Colon (tissue), 2 donors: ENCODE results near the gene KCNMB1.

Experiments
- FAIRE-seq: peaks from 2 replicates; lab custom pipeline; 2012; peaks lifted over from hg19 to GRCh38; lab: Jason Lieb, UNC
- donor health status: control.
- donor health status: control.

KCNMB1 gene, protein sequence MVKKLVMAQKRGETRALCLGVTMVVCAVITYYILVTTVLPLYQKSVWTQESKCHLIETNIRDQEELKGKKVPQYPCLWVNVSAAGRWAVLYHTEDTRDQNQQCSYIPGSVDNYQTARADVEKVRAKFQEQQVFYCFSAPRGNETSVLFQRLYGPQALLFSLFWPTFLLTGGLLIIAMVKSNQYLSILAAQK

DNA sequence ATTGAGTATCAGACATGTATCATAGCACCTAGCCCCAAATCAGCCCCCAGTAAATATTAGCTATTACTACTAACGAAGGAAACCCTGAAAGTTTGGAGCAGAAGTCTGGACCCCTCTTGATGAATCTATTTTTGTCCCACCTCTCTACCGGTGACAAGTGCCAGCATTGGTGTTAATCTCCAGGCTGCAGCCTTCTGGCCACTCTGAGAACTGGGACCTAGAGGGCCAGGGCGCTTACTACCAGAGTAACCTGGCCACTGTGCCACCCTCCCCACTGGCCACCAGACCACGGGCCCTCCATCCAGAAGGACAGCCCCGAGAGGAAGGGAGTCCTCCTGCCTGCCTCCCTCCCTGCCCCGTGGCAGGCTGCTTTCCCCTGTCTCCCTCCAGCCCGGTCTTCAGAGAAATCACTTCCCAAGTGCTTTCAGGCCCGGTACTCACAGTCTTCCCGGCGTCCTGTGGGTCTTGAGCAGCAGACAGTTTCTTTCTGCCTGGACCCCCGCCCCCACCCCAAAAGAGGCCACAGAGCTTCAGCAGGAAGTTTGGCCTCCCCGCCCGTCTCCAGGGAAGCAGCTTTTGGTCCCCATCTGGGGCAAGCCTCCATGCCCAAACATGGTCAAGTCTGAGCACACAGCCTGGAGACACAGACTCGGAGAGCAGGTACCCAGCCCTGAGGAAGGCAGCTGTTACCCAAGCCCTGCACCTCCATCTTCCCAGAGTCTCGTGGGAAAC, at the start of gene KCNMB1:
Gene KCNMB1, minus strand, starts transcription at position 550 of the 732 bp plus-strand sequence. CDS start 3,920 bp downstream, outside the sequence.
- no peak for FAIRE-seq

DNA sequence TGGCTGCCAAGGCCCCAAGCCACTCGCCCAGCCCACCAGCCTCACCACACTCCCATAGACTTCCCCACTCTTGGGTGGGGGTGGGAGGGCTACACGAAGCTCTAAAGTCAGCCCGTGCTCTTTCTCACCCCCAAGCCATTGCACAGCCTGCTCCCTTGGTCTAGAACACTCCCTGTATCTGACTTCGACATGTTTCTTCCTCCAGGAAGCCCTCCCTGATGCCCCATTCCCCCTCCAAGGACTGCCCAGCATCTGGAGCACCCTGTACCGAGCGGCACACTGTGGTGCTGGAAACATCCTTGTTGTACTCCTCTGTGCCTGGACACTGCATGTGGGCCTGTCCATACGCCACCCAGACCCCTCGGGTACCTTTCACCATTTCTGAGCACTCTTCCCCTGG, 49.4 kb upstream of the KCNMB1 start:
- FAIRE-seq = no peak

DNA sequence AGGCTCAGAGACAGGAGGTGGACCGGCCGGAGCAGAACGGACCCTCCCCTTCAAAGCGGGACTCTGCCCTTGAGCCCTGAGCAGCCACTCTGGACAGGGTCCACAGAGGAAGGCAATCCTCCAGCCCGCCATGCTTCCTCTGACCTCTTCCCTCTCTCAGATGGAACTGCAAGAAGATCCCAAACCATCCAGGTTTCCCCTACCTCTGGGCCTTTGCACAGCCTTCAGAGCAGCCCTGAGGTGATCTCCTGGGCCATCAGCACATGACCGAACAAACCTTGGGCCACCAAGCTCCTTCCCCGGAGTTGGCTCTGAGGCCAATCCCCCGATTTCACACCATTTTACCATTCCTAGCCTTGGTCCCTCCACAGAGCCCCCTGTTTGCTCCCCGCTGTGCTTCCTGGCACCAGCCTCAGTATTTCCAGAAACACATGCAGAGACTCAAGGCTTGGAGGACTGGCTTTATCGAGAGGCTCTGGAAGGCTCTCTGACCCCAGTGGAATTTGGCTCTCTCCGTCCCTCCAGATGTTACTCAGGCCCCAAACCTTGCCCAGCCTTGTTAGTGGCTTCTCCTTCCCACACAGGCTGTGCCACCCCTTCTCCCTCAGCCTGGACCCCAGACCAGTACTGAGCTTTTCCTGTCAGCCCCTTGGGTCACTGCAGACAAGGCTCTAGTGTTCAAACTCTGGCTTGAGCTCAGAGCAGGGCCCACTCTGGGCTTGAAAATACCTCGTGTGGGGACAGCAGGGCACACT, 48.6 kb upstream of the KCNMB1 start:
- FAIRE-seq = no peak

GRCh38 chr5:170436335-170436734, 47.2 kb upstream of the KCNMB1 start:
- no peak for FAIRE-seq

- FAIRE-seq = no peak
Measured at GRCh38 chr5:170434966-170435605, 45.9 kb upstream of the KCNMB1 start.

- FAIRE-seq = no peak
Measured at GRCh38 chr5:170432669-170433068, 43.5 kb upstream of the KCNMB1 start.

GRCh38 chr5:170431571-170431970, 42.4 kb upstream of the KCNMB1 start:
- no peak for FAIRE-seq

DNA sequence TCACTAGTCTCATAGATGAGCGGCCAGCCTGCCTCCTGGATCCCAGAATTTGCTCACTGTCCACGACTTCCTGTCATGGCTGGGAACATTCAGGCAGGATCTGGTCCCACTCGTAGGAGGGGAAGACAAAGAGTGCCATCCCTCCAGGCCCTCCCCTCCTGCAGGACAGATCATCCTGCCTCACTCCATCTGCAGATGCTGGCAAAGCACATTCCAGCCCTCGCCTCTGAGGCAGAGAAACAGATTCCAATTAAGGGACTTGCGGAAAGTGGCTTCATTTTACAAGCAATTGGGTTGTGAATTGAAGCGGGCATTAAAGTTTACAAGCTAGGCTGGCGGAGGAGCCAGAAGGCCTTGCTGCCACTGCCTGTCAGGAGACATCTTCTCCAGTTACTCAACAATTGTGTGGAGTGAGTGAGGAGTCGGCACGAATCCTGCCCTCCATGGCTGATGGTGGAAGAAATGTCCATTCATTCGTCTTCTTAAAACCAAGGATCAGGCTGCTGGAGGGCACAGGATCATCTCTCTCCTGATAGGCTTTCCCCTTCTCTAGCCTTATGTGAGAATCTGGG, 41.8 kb upstream of the KCNMB1 start:
- no peak for FAIRE-seq

DNA sequence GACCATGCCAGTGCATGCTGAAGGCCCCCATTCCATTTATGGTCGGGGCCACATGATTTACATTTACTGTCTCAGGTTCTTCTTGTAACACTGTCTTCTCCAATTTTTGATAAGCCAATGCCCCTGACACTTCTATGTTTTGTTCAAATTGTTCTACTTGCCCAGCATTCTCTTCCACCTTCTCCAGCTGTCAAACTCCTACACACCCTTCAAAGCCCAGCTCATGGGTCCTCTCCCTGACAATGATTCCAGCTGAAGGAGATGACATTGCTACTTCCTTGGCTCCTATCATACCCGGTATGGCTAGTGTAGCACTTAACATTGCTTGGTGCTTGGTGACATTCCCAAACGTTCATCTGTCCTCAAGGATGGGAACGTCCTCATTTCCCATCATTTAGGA, 41.1 kb upstream of the KCNMB1 start:
- FAIRE-seq = no peak

GRCh38 chr5:170429014-170429413, 39.8 kb upstream of the KCNMB1 start:
- no peak for FAIRE-seq

- FAIRE-seq = no peak
Measured at GRCh38 chr5:170427672-170428236, 38.6 kb upstream of the KCNMB1 start.

GRCh38 chr5:170426786-170427185, 37.6 kb upstream of the KCNMB1 start:
- FAIRE-seq = no peak

DNA sequence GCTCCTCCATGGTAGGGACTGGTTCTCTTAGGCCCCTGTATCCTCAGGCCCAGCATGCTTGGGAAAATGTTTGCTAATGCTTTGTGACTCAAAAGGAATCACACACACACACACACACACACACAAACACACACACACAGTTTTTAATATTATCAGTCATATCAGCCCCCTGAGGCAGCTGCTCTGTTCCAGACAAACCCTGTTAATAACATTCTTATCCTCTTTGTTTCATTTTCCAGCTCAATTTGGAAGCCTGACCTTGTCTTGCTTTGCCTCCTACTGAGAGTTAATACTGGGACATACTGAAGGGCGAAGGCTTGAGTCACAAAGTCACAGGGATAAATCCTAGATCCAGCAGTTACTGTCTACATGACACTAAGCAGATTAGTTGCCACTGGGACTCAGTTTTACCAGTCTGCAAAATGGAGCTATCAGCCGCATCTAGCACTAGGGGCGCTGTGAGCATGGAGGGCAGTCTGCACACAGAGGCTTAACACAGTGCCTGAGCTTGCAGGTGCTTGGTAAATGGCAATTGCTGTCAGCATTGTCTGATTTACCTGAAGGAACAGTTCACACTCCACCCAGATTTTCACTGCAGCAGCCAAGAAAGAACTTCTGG, 37.1 kb upstream of the KCNMB1 start:
- no peak for FAIRE-seq

DNA sequence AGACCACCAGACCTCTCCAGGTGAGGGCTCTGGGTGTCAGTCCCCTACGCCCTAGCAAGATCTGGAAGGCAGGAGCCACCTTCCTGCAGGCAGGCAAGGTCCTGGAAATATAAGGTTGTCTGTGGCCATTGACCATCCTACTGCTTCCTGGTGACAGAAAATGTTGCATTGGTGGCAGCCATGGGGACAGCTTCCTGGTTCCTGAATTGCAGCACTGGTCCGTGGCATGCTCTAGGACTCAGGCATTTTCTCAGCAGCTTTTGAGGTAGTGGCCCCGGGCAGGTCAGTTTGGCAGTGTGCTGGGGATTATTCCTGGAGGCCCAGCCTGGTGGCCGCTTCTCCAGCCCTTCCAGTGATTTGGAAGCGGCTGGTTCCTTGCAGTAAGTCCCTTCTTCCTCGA, 36.6 kb upstream of the KCNMB1 start:
- FAIRE-seq = no peak

GRCh38 chr5:170424629-170425028, 35.5 kb upstream of the KCNMB1 start:
- FAIRE-seq = no peak

DNA sequence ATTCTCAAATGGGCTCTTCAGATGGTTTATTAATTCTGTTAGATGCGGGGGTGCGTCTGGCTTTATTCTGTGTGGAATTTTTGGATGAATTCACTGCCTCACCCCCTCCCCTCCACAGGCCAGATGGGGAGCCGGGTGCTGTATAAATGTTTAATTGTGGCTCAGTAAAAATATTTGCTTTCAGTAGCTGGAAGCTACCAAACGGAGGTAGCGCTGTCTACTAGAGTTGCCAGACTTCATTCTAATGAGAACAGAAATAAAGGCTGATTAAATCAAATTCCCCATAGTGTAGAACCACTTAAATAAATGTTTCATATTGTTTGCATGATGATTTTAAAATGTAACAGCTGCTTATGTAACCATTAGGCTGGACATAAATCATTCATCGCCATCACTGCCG, 34.5 kb upstream of the KCNMB1 start:
- no peak for FAIRE-seq

GRCh38 chr5:170421826-170422225, 32.7 kb upstream of the KCNMB1 start:
- FAIRE-seq = no peak

DNA sequence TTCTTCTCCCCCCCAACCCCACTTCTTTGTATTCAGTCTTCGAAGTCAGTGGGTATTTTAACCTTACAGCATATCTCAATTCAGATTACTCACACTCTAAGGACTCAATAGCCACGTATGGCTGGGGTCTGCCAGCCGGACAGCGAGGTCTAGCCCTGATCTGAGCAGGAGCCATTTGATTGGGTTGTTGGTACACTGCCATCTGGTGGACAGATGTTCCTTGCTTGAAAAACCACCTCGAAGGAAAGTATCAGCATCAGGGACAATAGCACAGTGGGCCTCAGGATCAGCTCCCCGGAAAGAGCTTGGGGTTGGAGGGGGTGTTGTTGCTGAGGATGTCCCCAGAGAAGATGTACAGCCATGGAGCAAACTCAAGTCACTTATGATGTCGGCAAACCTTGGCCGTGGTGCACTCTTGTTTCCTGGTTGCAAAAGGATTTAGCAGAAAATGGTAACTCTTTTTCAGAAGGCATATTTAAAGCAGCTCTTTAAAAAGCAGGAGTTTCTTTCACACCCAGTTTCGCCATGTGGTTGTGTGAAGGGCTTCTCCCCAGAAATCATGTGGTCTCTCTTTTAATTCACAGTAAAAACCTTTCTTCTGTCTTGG, 31.7 kb upstream of the KCNMB1 start:
- no peak for FAIRE-seq

- no peak for FAIRE-seq
Measured at GRCh38 chr5:170419643-170420042, 30.5 kb upstream of the KCNMB1 start.

- no peak for FAIRE-seq
Measured at GRCh38 chr5:170418736-170419135, 29.6 kb upstream of the KCNMB1 start.

- FAIRE-seq = no peak
Measured at GRCh38 chr5:170416526-170416925, 27.4 kb upstream of the KCNMB1 start.
